Activated naive CD4-positive, alpha-beta T cell treated with anti-CD3 and anti-CD28 coated beads, Interleukin-2, amount 10 ng/mL, durations not matched to agents 7 days and 5 days (primary cell): ENCODE measurements around the gene PLCD4.

ENCODE experiments used
- CTCF ChIA-PET: fragments of 350-600 bp; sonication (Branson Sonifier 250); formaldehyde crosslinking; loops from one replicate; lab custom pipeline; 2021; ENCODE audit warnings: antibody characterized with exemption; lab: Charles Lee
- DNase-seq: peaks from one replicate; pipeline ENCODE4 v3.0.0-alpha.2; 2020
- H3K27ac Mint-ChIP-seq: one replicate; pipeline ENCODE4 v1.8.0; 2021; ENCODE audit warnings: mild to moderate bottlenecking, moderate library complexity, mixed read lengths
- H3K27me3 Mint-ChIP-seq: one replicate; pipeline ENCODE4 v1.8.0; 2021; ENCODE audit warnings: mild to moderate bottlenecking, mixed read lengths
- H3K36me3 Mint-ChIP-seq: one replicate; pipeline ENCODE4 v1.8.0; 2021; ENCODE audit warnings: mixed read lengths
- H3K4me1 Mint-ChIP-seq: one replicate; pipeline ENCODE4 v1.8.0; 2021; ENCODE audit warnings: mixed read lengths
- H3K4me3 Mint-ChIP-seq: one replicate; pipeline ENCODE4 v1.8.0; 2021; ENCODE audit warnings: mild to moderate bottlenecking, moderate library complexity, mixed read lengths
- H3K9me3 Mint-ChIP-seq: one replicate; pipeline ENCODE4 v1.8.0; 2021; ENCODE audit warnings: mixed read lengths

The PLCD4 gene

GRCh38 chr2:218578272-218578877, 29.3 kb upstream of the PLCD4 start:
- Mint-ChIP-seq H3K27ac (no peak overlapping the region), H3K4me1 (peaks cover 35% of the 10 kb centered on the region), H3K27me3 (no peaks in the 10 kb centered on the region), H3K4me3 (no peak overlapping the region), H3K36me3 (peaks cover 30% of the 10 kb centered on the region), H3K9me3 (no peaks in the 10 kb centered on the region)
- no peak for DNase-seq
- CTCF ChIA-PET, result no interaction called here

GRCh38 chr2:218582076-218582475, 25.6 kb upstream of the PLCD4 start:
- CTCF ChIA-PET, result interaction anchor here (0.7 to 1.4 kb wide), 2 partner anchors 175 to 637 kb away, joined by 3 read pairs; no protein-coding TSS in a partner anchor
- H3K27me3 Mint-ChIP-seq, result no peaks in the 10 kb centered on the region
- H3K36me3 Mint-ChIP-seq, result peaks cover 43% of the 10 kb centered on the region
- peaks cover 28% of the 10 kb centered on the region for H3K4me1 Mint-ChIP-seq
- no peak overlapping the region for H3K4me3 Mint-ChIP-seq
- H3K27ac Mint-ChIP-seq, result peak overlapping the region; percentile 70
- DNase-seq, result no peak
- no peaks in the 10 kb centered on the region for H3K9me3 Mint-ChIP-seq

GRCh38 chr2:218583983-218584850, 23.5 kb upstream of the PLCD4 start:
- Mint-ChIP-seq H3K27ac (no peak overlapping the region), H3K9me3 (no peaks in the 10 kb centered on the region), H3K36me3 (peaks cover 52% of the 10 kb centered on the region), H3K4me1 (peaks cover 15% of the 10 kb centered on the region), H3K27me3 (no peaks in the 10 kb centered on the region), H3K4me3 (no peak overlapping the region)
- CTCF ChIA-PET, result no interaction called here
- DNase-seq, result no peak

DNA sequence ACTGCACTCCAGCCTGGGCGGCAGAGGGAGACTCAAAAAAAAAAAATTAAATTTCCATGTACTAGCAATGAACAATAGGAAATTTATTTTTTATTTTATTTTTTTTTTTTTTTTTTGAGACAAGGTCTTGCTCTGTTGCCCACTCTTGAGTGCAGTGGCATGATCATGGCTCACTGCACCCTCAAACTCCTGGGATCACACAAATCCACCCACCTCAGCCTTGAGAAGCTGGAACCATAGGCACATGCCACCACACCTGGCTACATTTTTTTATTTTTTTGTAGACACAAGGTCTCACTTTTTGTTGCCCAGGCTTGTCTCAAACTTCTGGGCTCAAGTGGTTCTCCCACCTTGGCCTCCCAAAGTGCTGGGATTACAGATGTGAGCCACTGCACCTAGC, 22.2 kb upstream of the PLCD4 start:
- CTCF ChIA-PET, result no interaction called here
- Mint-ChIP-seq H3K27ac (no peak overlapping the region), H3K27me3 (no peaks in the 10 kb centered on the region), H3K36me3 (peaks cover 55% of the 10 kb centered on the region), H3K4me3 (no peak overlapping the region), H3K4me1 (peaks cover 11% of the 10 kb centered on the region), H3K9me3 (no peaks in the 10 kb centered on the region)
- DNase-seq, result no peak

DNA sequence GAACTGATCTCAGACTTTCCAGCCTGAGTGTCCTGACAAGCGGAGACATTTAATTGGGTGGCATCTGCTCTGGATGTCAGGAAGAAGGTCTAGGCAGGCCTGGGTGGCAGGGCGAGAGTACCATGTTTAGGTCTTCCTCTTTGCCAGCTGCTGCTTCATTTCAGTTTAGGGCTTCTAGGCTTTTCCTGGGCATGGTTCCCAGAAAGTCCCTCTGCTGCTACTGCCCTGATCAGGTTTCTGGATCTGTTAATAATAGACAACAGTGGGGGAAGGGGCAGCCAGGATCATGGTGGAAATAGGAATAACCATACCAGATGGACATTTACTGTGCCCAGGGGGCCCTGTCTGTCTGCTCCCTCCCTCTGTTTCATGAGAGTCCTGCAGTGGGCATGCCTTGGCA, 2.3 kb upstream of the PLCD4 start:
- Mint-ChIP-seq H3K27ac (no peak overlapping the region), H3K4me1 (no peaks in the 10 kb centered on the region), H3K36me3 (no peaks in the 10 kb centered on the region), H3K9me3 (no peaks in the 10 kb centered on the region), H3K27me3 (peaks cover 32% of the 10 kb centered on the region), H3K4me3 (no peak overlapping the region)
- no peak for DNase-seq
- CTCF ChIA-PET, result no interaction called here

GRCh38 chr2:218615868-218616315, 8.2 kb downstream of the PLCD4 start:
- CTCF ChIA-PET, result no interaction called here
- peaks cover 27% of the 10 kb centered on the region for H3K27me3 Mint-ChIP-seq
- H3K4me3 Mint-ChIP-seq, result no peak overlapping the region

GRCh38 chr2:218618102-218618860, 10.6 kb downstream of the PLCD4 start:
- H3K27me3 Mint-ChIP-seq, result peaks cover 18% of the 10 kb centered on the region
- no peak overlapping the region for H3K4me3 Mint-ChIP-seq
- no peaks in the 10 kb centered on the region for H3K4me1 Mint-ChIP-seq
- no peak for DNase-seq
- no peak overlapping the region for H3K27ac Mint-ChIP-seq
- H3K36me3 Mint-ChIP-seq, result no peaks in the 10 kb centered on the region
- no peaks in the 10 kb centered on the region for H3K9me3 Mint-ChIP-seq
- CTCF ChIA-PET, result no interaction called here

More at GRCh38 chr2:218615868-218616315, 8.2 kb downstream of the PLCD4 start:
- DNase-seq, result no peak
- Mint-ChIP-seq H3K36me3 (no peaks in the 10 kb centered on the region), H3K4me1 (no peaks in the 10 kb centered on the region), H3K9me3 (no peaks in the 10 kb centered on the region), H3K27ac (no peak overlapping the region)

GRCh38 chr2:218621007-218621406, 13.3 kb downstream of the PLCD4 start:
- Mint-ChIP-seq H3K4me3 (no peak overlapping the region), H3K27me3 (no peaks in the 10 kb centered on the region), H3K27ac (no peak overlapping the region), H3K9me3 (no peaks in the 10 kb centered on the region), H3K4me1 (no peaks in the 10 kb centered on the region), H3K36me3 (no peaks in the 10 kb centered on the region)
- DNase-seq, result no peak
- CTCF ChIA-PET, result no interaction called here

DNA sequence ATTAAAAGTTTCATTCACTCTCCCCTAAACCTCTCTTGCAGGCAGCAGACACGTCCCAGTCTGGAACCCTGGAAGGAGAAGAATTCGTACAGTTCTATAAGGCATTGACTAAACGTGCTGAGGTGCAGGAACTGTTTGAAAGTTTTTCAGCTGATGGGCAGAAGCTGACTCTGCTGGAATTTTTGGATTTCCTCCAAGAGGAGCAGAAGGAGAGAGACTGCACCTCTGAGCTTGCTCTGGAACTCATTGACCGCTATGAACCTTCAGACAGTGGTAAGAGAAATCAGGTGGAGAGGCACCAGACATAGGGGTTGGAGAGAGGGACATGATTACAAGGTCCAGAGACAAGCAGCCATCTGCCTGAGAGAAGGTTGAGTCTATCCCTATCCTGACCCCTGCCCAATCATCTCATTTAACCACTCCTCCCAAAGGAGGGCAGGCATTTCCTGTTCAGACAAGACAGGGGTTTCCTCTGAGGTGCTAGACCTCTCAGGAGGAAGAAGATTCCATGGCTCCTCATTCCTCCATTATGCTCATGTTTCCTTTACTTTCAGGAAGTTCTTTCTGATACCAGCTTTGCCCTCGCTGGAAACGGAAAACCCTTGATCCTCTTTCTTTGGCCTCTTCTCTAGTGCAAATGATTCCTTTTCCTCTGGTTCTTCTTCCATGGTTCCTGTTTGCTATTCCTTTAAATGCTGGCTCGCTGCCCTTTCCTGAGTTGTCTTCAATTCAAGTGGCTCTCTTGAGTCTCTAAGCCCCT, 15.1 kb downstream of the PLCD4 start:
- Mint-ChIP-seq H3K27me3 (no peaks in the 10 kb centered on the region), H3K27ac (no peak overlapping the region), H3K4me3 (no peak overlapping the region), H3K9me3 (no peaks in the 10 kb centered on the region), H3K36me3 (no peaks in the 10 kb centered on the region), H3K4me1 (no peaks in the 10 kb centered on the region)
- CTCF ChIA-PET, result no interaction called here
- DNase-seq, result no peak

- no peaks in the 10 kb centered on the region for H3K27me3 Mint-ChIP-seq
- no peak overlapping the region for H3K27ac Mint-ChIP-seq
- no peaks in the 10 kb centered on the region for H3K4me1 Mint-ChIP-seq
- CTCF ChIA-PET, result no interaction called here
- no peaks in the 10 kb centered on the region for H3K9me3 Mint-ChIP-seq
- no peak overlapping the region for H3K4me3 Mint-ChIP-seq
- no peaks in the 10 kb centered on the region for H3K36me3 Mint-ChIP-seq
- DNase-seq, result no peak
These were observed 15.6 kb downstream of the PLCD4 start for GRCh38 chr2:218623366-218623705.

DNA sequence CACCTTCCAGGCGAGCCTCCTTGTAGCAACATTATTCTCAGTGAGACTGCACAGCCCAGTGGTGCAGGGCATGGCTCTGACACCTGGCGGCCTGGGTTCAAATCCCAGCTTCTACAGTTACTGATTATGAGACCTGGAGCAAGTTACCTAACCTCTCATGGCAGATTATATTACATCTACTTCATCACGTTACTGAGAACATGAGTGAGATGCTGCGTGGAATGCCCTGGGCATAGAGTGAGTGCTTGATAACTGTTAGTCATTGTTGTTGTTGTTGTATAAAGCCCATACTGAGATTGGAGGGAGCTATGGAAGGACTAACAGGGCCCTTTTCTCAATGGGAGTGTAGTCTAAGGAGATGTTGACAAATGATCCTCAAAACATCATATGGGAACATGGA, 18.7 kb downstream of the PLCD4 start:
- no peaks in the 10 kb centered on the region for H3K4me1 Mint-ChIP-seq
- H3K27me3 Mint-ChIP-seq, result no peaks in the 10 kb centered on the region
- CTCF ChIA-PET, result interaction anchor here (0.7 to 1.8 kb wide), 2 partner anchors 22 to 61 kb away, joined by 3 to 4 read pairs; no protein-coding TSS in a partner anchor
- no peaks in the 10 kb centered on the region for H3K36me3 Mint-ChIP-seq
- DNase-seq, result no peak
- no peak overlapping the region for H3K27ac Mint-ChIP-seq
- H3K4me3 Mint-ChIP-seq, result no peak overlapping the region
- no peaks in the 10 kb centered on the region for H3K9me3 Mint-ChIP-seq

GRCh38 chr2:218627939-218628338, 20.2 kb downstream of the PLCD4 start:
- H3K27ac Mint-ChIP-seq, result no peak overlapping the region
- no peaks in the 10 kb centered on the region for H3K9me3 Mint-ChIP-seq
- no peak overlapping the region for H3K4me3 Mint-ChIP-seq
- no peaks in the 10 kb centered on the region for H3K27me3 Mint-ChIP-seq
- H3K36me3 Mint-ChIP-seq, result peaks cover 2% of the 10 kb centered on the region
- no peaks in the 10 kb centered on the region for H3K4me1 Mint-ChIP-seq
- CTCF ChIA-PET, result interaction anchor here (0.9 kb wide), 1 partner anchor 248 kb away, joined by 3 read pairs; no protein-coding TSS in a partner anchor
- DNase-seq, result no peak

GRCh38 chr2:218631837-218632236, 24.1 kb downstream of the PLCD4 start:
- no peak overlapping the region for H3K27ac Mint-ChIP-seq
- H3K9me3 Mint-ChIP-seq, result no peaks in the 10 kb centered on the region
- no peaks in the 10 kb centered on the region for H3K27me3 Mint-ChIP-seq
- H3K4me3 Mint-ChIP-seq, result no peak overlapping the region
- no peak for DNase-seq
- no peaks in the 10 kb centered on the region for H3K4me1 Mint-ChIP-seq
- CTCF ChIA-PET, result interaction anchor here (1.6 kb wide), 1 partner anchor 16 kb away, joined by 3 read pairs; no protein-coding TSS in a partner anchor
- peaks cover 21% of the 10 kb centered on the region for H3K36me3 Mint-ChIP-seq

- CTCF ChIA-PET, result no interaction called here
- H3K4me1 Mint-ChIP-seq, result no peaks in the 10 kb centered on the region
- DNase-seq, result no peak
- no peak overlapping the region for H3K4me3 Mint-ChIP-seq
- H3K27ac Mint-ChIP-seq, result no peak overlapping the region
- peaks cover 46% of the 10 kb centered on the region for H3K36me3 Mint-ChIP-seq
- no peaks in the 10 kb centered on the region for H3K9me3 Mint-ChIP-seq
- no peaks in the 10 kb centered on the region for H3K27me3 Mint-ChIP-seq
These were observed 28.0 kb downstream of the PLCD4 start for GRCh38 chr2:218635719-218636118.
